DOHH2 (cell line): ENCODE data around the gene MCC.

Source experiments
- CTCF ChIP-seq: fragments of 200-600 bp; sonication (generic); IDR thresholded peaks from one replicate; pipeline ENCODE4 v1.5.1; 2014; ENCODE audit warnings: antibody characterized with exemption, mild to moderate bottlenecking, low read depth, low read length; ENCODE audit not compliant: poor library complexity, severe bottlenecking
- EZH2phosphoT487 ChIP-seq: fragments of 200-600 bp; sonication (generic); IDR thresholded peaks from 2 replicates; pipeline ENCODE4 v1.6.1; 2017; ENCODE audit warnings: borderline replicate concordance, mild to moderate bottlenecking, antibody characterized with exemption, low read length, moderate library complexity, mixed read lengths

GRCh38 chr5:113092683-113093082 lies 395.6 kb downstream of the MCC start:
- no peak for TF ChIP-seq CTCF
- TF ChIP-seq EZH2phosphoT487, result no peak
